Measurements from ENCODE around the gene GCH1.
"Not testable (repeated sequence)": the region's sequence is repeated elsewhere in the genome, so short reads cannot be mapped to it uniquely, and the experiment has no call there.

Gene GCH1

GRCh38 chr14:54919330-54919729 lies 16.7 kb upstream of the GCH1 start:
- Histone ChIP-seq H3K27me3 (no peaks in the 10 kb centered on the region), H3K4me3 (no peak overlapping the region)

GRCh38 chr14:54918427-54918826 lies 15.8 kb upstream of the GCH1 start:
- Histone ChIP-seq H3K4me1 (no peaks in the 10 kb centered on the region), H3K27ac (no peak overlapping the region), H3K27me3 (no peaks in the 10 kb centered on the region), H3K9me3 (no peaks in the 10 kb centered on the region), H3K4me3 (no peak overlapping the region), H3K36me3 (no peaks in the 10 kb centered on the region)
- intact Hi-C loops (cut with DNase I; ENCODE audit: low total_unique reads) = no loop called here
- no peak for DNase-seq
- TF ChIP-seq CTCF (IDR thresholded peaks at IDR 0.05) = no peak

More at GRCh38 chr14:54919330-54919729, 16.7 kb upstream of the GCH1 start:
- no peak for DNase-seq
- no peaks in the 10 kb centered on the region for H3K36me3 ChIP-seq
- intact Hi-C loops (cut with DNase I; ENCODE audit: low total_unique reads) = no loop called here
- no peak overlapping the region for H3K27ac ChIP-seq
- no peaks in the 10 kb centered on the region for H3K9me3 ChIP-seq
- no peaks in the 10 kb centered on the region for H3K4me1 ChIP-seq
- no peak for TF ChIP-seq CTCF (IDR thresholded peaks at IDR 0.05)

- Histone ChIP-seq H3K4me3 (no peak overlapping the region), H3K27me3 (no peaks in the 10 kb centered on the region), H3K27ac (no peak overlapping the region), H3K9me3 (no peaks in the 10 kb centered on the region), H3K4me1 (no peaks in the 10 kb centered on the region), H3K36me3 (no peaks in the 10 kb centered on the region)
- intact Hi-C loops (cut with DNase I; ENCODE audit: low total_unique reads) = no loop called here
- DNase-seq = no peak
- no peak for TF ChIP-seq CTCF (IDR thresholded peaks at IDR 0.05)
Measured at GRCh38 chr14:54916101-54916500, 13.5 kb upstream of the GCH1 start.

- Histone ChIP-seq H3K27ac (no peak overlapping the region), H3K4me1 (no peaks in the 10 kb centered on the region), H3K36me3 (no peaks in the 10 kb centered on the region), H3K27me3 (no peaks in the 10 kb centered on the region), H3K9me3 (no peaks in the 10 kb centered on the region), H3K4me3 (no peak overlapping the region)
- intact Hi-C loops (cut with DNase I; ENCODE audit: low total_unique reads) = no loop called here
- no peak for DNase-seq
- no peak for TF ChIP-seq CTCF (IDR thresholded peaks at IDR 0.05)
Measured at GRCh38 chr14:54909817-54910558, 7.4 kb upstream of the GCH1 start.

- H3K36me3 ChIP-seq; H3K9me3 ChIP-seq; H3K27me3 ChIP-seq; H3K4me1 ChIP-seq; H3K4me3 ChIP-seq; DNase-seq; intact Hi-C loops (cut with DNase I; ENCODE audit: low total_unique reads); H3K27ac ChIP-seq: not testable (repeated sequence)
Measured at GRCh38 chr14:54908973-54909372, 6.3 kb upstream of the GCH1 start.

GRCh38 chr14:54908190-54908589 lies 5.6 kb upstream of the GCH1 start:
- DNase-seq = no peak
- Histone ChIP-seq H3K27me3 (no peaks in the 10 kb centered on the region), H3K4me3 (no peak overlapping the region), H3K27ac (no peak overlapping the region), H3K9me3 (no peaks in the 10 kb centered on the region), H3K4me1 (peaks cover 0 to 2% (median under 1%) of the 10 kb centered on the region in 4 donors), H3K36me3 (no peaks in the 10 kb centered on the region)
- intact Hi-C loops (cut with DNase I; ENCODE audit: low total_unique reads) = no loop called here
- TF ChIP-seq CTCF (IDR thresholded peaks at IDR 0.05) = no peak

Data from tibial artery (tissue), 4 donors.